ENCODE data around the gene FNIP1. TPM values are rescaled to one million over a fixed set of nuclear protein-coding genes. Genes with fewer than 3 reads are reported as not detected.

FNIP1 gene
- total and polyA plus RNA-seq, 9 of the 15 experiments (the other 6 are each of a cell fraction or from before 2014, with no cell fraction given): 5.0 to 32.8 (median 18.4) TPM

GRCh38 chr5:131747180-131748105 lies 49.4 kb downstream of the FNIP1 start (continued):
- TF ChIP-seq ZNF318 (IDR thresholded peaks at IDR 0.05; ENCODE audit: borderline replicate concordance in 1 of 2, low read depth in 1 of 2) (peak; percentile 80 to 88; a peak in 2 of 4 replicates), ZBTB43 (CRISPR knock-in tag; IDR thresholded peaks at IDR 0.05) (no peak), WHSC1 (IDR thresholded peaks at IDR 0.05; ENCODE audit: low read length) (no peak), HDAC6 (IDR thresholded peaks at IDR 0.05; ENCODE audit: low read depth, low read length) (no peak), ARID2 (IDR thresholded peaks at IDR 0.05) (0 out of 2 replicates have a peak, but pooled peaks have one; percentile 12), HBP1 (CRISPR knock-in tag; IDR thresholded peaks at IDR 0.05) (no peak), FIP1L1 (IDR thresholded peaks at IDR 0.05; ENCODE audit: low read depth, low read length, poor library complexity, severe bottlenecking) (no peak), HOMEZ (CRISPR knock-in tag; IDR thresholded peaks at IDR 0.05) (no peak), SETDB1 (IDR thresholded peaks at IDR 0.05; ENCODE audit: low read length) (no peak), SMAD4 (CRISPR knock-in tag; conservative IDR thresholded peaks at IDR 0.05) (peak; percentile 98), CCAR2 (IDR thresholded peaks at IDR 0.05; ENCODE audit: low read depth, low read length) (no peak), GABPB2 (CRISPR knock-in tag; conservative IDR thresholded peaks at IDR 0.05) (no peak), PRPF4 (IDR thresholded peaks at IDR 0.05; ENCODE audit: insufficient read depth, low read depth, low read length, poor library complexity, severe bottlenecking) (no peak)

All from K562 (cell line).